GM19438 (cell line): ENCODE measurements around the gene GALNT7.
"Not testable (repeated sequence)": the region's sequence is repeated elsewhere in the genome, so short reads cannot be mapped to it uniquely, and the experiment has no call there.

Source experiments
- ATAC-seq: cut with Tn5 transposase; IDR thresholded peaks from one replicate; pipeline ENCODE4 v1.9.1; 2021; ENCODE audit warnings: low read depth; ENCODE audit not compliant: unreplicated experiment

The GALNT7 gene

DNA sequence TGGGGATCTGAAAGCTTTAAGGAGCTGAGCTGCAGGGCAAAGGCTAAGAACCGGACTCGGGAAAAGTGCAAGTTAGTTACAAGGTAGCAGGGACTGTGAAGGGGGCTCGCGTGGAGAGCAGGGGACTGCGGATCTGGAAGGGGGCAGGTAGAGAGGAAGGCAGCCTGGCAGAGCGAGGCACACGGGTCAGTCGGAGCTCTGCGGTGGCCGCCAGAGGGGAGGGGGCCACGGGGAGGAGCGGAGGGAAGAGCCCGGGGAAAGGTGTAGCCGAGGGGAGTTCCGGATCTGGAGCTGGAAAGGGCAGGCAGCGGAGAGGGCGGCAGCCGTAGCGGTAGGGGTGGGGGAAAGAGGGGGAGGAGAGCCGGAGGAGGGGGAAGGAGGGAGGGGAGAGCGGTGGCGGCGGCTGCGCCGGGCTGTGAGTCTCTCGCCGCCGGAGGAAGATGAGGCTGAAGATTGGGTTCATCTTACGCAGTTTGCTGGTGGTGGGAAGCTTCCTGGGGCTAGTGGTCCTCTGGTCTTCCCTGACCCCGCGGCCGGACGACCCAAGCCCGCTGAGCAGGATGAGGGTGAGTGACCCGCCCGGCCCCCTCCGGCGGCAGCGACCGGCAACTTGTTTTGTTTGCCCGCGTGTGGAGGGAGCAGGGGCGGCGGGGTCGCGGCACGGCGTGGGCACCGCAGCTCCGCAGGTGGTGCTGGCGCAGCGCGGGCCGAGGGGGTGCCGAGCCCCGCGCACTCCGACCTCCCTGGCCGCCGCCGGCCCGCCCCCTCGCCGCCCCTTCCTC, at the start of gene GALNT7:
TSS of gene GALNT7 (plus strand) at position 416 of the 782 bp plus-strand sequence. CDS start at position 441, 25 bp downstream.
- peak; percentile 33 for ATAC-seq

- ATAC-seq = not testable (repeated sequence)
These were observed 49.8 kb upstream of the GALNT7 start for GRCh38 chr4:173118819-173119218.

GRCh38 chr4:173119818-173120217, 48.8 kb upstream of the GALNT7 start:
- ATAC-seq = no peak

- ATAC-seq = peak; percentile 99
These were observed 47.5 kb upstream of the GALNT7 start for GRCh38 chr4:173121076-173121561.

GRCh38 chr4:173124209-173124865, 44.3 kb upstream of the GALNT7 start:
- no peak for ATAC-seq

- no peak for ATAC-seq
These were observed 43.3 kb upstream of the GALNT7 start for GRCh38 chr4:173125216-173125812.

GRCh38 chr4:173128199-173128890, 40.3 kb upstream of the GALNT7 start:
- no peak for ATAC-seq

- no peak for ATAC-seq
These were observed 37.9 kb upstream of the GALNT7 start for GRCh38 chr4:173130687-173131086.

DNA sequence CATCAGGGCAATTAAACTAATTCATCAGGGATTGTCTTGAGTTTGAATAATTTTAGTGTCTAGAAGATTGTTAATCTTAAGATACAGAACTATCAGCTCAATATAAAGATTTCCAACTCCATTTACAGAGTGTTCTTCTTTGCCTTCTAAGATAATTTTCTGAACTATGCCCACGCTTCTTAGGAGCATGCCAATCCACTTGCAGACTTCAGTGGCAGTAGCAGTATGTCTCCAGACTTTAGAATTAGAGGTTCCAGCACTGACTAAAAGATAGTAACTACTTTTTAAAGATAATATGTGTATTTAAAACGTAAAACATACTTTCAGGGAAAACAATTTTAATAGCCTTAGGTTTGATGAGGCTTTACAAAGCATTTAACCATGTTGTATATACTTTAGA, 34.2 kb upstream of the GALNT7 start:
- no peak for ATAC-seq

DNA sequence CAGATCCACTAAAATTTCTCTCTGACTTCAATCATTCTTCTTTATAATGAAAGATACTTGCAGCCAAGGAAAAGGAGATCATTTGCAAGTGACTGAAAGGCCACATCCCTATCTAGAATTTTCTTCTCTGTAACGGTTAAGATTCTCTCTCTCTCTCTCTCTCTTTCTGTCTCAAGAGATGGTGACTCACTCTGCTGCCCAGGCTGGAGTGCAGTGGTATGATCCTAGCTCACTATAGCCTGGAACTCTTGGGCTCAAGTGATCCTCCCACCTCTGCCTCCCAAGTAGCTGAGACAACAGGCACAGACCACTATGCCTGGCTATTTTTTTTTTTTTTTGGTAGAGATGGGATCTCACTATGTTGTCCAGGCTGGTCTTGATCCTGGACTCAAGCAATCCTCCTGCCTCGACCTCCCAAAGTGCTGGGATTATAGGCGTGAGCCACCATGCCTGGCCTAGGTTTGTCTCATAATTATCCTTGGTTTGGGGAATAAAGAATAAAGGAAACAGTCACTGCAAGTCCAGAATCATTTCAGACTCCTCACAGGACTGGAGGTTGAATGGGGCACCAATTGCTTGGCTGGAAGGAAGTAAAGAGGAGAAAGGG, 33.3 kb upstream of the GALNT7 start:
- ATAC-seq = no peak

DNA sequence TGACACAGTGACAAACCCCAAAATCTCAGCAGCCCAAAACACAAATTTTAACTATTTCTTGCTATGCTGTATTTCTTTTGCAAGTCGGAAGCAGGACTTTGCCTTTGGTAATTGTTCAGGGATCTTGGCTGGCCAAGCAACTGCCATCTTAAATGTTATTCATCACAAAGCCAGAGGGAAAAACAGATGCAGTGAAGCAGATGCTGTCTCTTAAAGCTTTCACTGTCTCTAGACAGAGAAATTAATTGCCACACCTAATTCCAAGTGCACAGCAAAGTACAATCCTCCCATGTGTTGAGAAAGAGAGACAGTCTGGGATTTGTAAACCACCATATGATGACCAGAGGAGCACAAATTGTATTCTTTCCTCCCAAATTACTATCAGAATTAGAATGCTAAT, 30.0 kb upstream of the GALNT7 start:
- ATAC-seq = no peak

DNA sequence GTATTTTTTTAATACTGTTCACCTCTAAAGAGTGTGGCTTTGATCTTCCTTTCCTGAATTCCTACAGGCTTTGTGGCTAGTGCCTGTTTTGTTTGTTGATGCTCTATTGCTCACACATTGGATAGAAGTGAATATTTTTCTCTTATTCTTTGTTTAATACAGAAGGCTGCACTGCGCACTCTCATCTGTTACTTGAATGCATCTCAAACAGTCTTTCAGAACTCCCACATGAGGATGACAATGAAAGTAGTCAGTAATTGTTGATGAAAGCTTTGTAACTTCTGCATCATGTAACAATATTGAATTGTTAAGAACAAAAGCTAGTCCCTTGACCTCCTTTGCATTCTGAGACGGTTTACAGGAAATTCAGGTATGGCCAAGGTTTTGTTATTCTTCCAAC, 29.1 kb upstream of the GALNT7 start:
- no peak for ATAC-seq

GRCh38 chr4:173145131-173145530, 23.5 kb upstream of the GALNT7 start:
- no peak for ATAC-seq

DNA sequence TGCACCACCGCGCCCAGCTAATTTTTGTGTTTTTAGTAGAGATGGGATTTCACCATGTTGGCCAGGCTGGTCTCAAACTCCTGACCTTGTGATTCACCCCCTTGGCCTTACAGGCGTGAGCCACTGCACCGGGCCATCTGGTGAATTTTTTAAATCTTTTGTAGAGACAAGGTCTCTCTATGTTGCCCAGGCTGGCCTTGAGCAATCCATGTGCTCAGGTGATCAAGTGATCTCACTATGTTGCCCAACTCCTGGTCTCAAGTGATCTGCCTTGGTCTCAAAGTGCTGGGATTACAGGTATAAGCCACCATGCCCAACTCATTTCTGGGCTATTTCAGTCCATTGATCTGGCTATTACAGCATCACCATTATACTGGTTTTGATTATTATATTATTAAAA, 22.2 kb upstream of the GALNT7 start:
- no peak for ATAC-seq

DNA sequence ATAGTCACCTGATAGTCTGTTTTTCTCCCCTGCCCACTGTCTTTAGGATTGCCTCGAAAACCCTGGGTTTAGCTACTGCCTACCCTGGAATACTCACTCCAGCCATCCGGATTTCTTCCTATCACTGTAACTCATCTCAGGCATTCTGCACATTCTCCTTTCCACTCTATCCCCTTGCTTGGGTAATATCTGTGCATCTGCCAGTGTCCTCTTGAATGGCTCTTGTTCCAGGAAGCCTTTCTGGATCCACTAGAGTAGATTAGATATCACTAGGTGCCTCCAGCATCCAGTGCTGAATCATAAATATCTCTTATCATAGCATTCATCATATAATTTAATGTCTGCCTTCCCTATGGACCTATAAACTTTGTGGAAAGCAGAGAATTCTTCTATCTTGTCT, 17.1 kb upstream of the GALNT7 start:
- no peak for ATAC-seq

- ATAC-seq = no peak
These were observed 16.5 kb upstream of the GALNT7 start for GRCh38 chr4:173152104-173152503.

- no peak for ATAC-seq
These were observed 15.2 kb upstream of the GALNT7 start for GRCh38 chr4:173153445-173153844.

GRCh38 chr4:173159791-173160190, 8.8 kb upstream of the GALNT7 start:
- ATAC-seq = no peak

DNA sequence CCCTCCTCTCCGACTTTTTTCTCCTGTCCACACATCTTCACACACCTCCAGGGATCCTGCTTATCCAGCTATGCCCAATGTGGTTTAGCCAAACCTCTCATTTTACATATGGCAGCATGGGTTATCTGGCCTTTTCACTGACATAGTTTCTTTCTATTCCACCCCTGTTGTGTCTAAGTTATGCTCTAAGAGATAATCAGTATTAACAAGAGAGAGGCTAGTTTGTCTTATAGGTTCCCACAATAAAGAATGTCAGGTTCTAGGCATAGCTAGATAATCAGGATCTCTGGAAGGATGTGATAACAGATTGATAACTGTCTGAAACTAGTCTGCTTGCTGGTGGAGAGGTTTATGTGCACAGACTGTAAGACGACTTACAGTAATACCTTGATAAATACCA, 7.7 kb upstream of the GALNT7 start:
- ATAC-seq = no peak

DNA sequence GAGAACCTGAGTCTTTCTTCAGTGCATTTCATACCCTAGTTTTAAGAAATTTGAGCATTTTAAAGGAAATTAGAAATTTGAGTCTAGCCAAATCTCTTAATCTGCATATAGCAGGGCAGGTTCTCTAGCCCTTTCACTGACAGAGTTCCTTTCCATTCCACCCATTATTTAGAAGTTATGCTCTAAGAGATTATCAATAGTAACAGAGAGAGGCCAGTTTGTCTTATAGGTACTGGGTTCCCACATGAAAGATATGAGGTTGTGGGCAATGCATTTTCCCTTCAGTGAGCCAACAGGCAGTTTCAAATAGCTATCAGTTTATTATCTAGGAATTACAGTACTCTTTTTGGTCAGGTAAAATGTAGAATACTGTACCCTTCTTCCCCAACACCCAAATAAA, 7.3 kb upstream of the GALNT7 start:
- ATAC-seq = no peak

DNA sequence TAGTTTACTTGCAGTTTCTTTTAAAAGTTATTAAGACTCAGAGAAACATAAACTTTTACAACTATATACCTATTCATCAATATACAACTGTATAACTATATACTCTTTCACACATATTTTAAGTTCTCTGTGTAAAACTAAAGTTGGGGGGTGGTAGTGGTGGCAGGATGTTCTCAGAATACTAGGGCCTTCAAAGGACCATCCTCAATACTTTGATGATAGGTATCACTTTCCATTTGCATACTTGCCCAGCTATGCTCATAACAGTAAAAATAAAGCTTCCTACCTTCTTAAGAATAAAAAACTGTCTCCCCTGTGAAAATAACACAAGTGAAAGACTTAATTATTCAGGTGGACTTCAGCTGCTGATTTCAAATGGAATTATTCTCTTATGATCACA, 2.9 kb upstream of the GALNT7 start:
- ATAC-seq = no peak
